A549 (cell line): ENCODE data around the gene ACBD5. TPM values are rescaled to one million over a fixed set of nuclear protein-coding genes. Genes with fewer than 3 reads are reported as not detected.
A peak's percentile ranks its signal among the peaks of the same experiment; 100 is the strongest.

ENCODE experiments used
- ATAC-seq, 2 experiments: fragments of 200-7000 bp in 1 of 2; fragments of >200 bp in 1 of 2; cut with Nextera tagmentation in 1 of 2; cut with Tn5 transposase in 1 of 2; 3 replicates each; pipeline versions ENCODE4 v1.8.0 to v1.9.1; 2018 to 2020; ENCODE audit warnings: mild to moderate bottlenecking in 1 of 2, moderate library complexity in 1 of 2
- CTCF ChIA-PET: fragments of 300-600 bp; sonication (Branson Sonifier 250); formaldehyde crosslinking; extraction: SDS; loops from one replicate; lab custom pipeline; 2021; ENCODE audit warnings: antibody characterized with exemption, inconsistent platforms; lab: Yijun Ruan, JAX
- POLR2A ChIA-PET: fragments of 350-600 bp; formaldehyde crosslinking; extraction: SDS; loops from one replicate; lab custom pipeline; 2021; ENCODE audit warnings: antibody characterized with exemption, inconsistent platforms; lab: Yijun Ruan, JAX
- DNase-seq, 2 experiments: peaks; one replicate each; pipeline versions ENCODE4 v3.0.0 to v3.0.0-alpha.2; 2011 to 2016; ENCODE audit warnings: low read depth in 1 of 2, low spot score in 1 of 2
- FAIRE-seq: peaks from 2 replicates; lab custom pipeline; 2011; peaks lifted over from hg19 to GRCh38; lab: Jason Lieb, UNC
- H3K27ac ChIP-seq, 2 experiments: fragments of >200 bp; sonication (Bioruptor Twin); formaldehyde crosslinking; 3 replicates each; pipeline ENCODE4 v1.5.1; 2016 to 2017
- H3K4me1 ChIP-seq: fragments of >200 bp; sonication (Bioruptor Twin); formaldehyde crosslinking; 3 replicates; pipeline ENCODE4 v1.6.1; 2016
- H3K4me2 ChIP-seq: fragments of >200 bp; sonication (Bioruptor Twin); formaldehyde crosslinking; 3 replicates; pipeline ENCODE4 v1.6.1; 2016
- H3K4me3 ChIP-seq: fragments of >200 bp; sonication (Bioruptor Twin); formaldehyde crosslinking; 3 replicates; pipeline ENCODE4 v1.5.1; 2016
- H3K9me3 ChIP-seq: fragments of >200 bp; sonication (Bioruptor Twin); formaldehyde crosslinking; 3 replicates; pipeline ENCODE4 v1.6.1; 2016
- BHLHE40 ChIP-seq: IDR thresholded peaks from 2 replicates; pipeline ENCODE4 v1.6.1; 2012; ENCODE audit warnings: low read depth, low read length, inconsistent platforms
- CEBPB ChIP-seq, 2 experiments: fragments of >200 bp in 1 of 2; sonication (Bioruptor Twin) in 1 of 2; formaldehyde crosslinking in 1 of 2; IDR thresholded peaks; 2 replicates each; pipeline ENCODE4 v1.6.1; 2012 to 2016
- CHD4 ChIP-seq: fragments of 200-600 bp; sonication (generic); IDR thresholded peaks from 2 replicates; pipeline ENCODE4 v1.6.1; 2016; ENCODE audit warnings: antibody characterized with exemption, mild to moderate bottlenecking, borderline replicate concordance
- EHF ChIP-seq: fragments of 250-450 bp; sonication (Bioruptor Pico); IDR thresholded peaks from 2 replicates; pipeline ENCODE4 v1.5.0; 2020; ENCODE audit warnings: mild to moderate bottlenecking
- EHMT2 ChIP-seq: fragments of 200-600 bp; sonication (generic); IDR thresholded peaks from 2 replicates; pipeline ENCODE4 v1.6.1; 2016; ENCODE audit warnings: antibody characterized with exemption, low read depth, mild to moderate bottlenecking, moderate library complexity
- ESRRA ChIP-seq: fragments of 150-350 bp; IDR thresholded peaks from 2 replicates; pipeline ENCODE4 v1.6.1; 2014; ENCODE audit warnings: mild to moderate bottlenecking, low read length, borderline replicate concordance
- FOSL2 ChIP-seq, 2 experiments: fragments of 450-650 bp in 1 of 2; fragments of >200 bp in 1 of 2; sonication (Bioruptor Twin) in 1 of 2; formaldehyde crosslinking; IDR thresholded peaks; 2 replicates each; pipeline versions ENCODE4 v1.5.0 to v1.6.1; 2016 to 2020; ENCODE audit warnings: mild to moderate bottlenecking in 1 of 2, moderate library complexity in 1 of 2
- HOXA7 ChIP-seq: fragments of 250-450 bp; sonication (Bioruptor Pico); IDR thresholded peaks from 2 replicates; pipeline ENCODE4 v1.5.0; 2020; ENCODE audit warnings: mild to moderate bottlenecking, moderate library complexity
- MAFK ChIP-seq: fragments of 450-650 bp; IDR thresholded peaks from 2 replicates; pipeline ENCODE4 v1.6.1; 2014; ENCODE audit not compliant: partially characterized antibody
- MAX ChIP-seq: IDR thresholded peaks from 2 replicates; pipeline ENCODE4 v1.6.1; 2012
- POLR2A ChIP-seq: IDR thresholded peaks from 2 replicates; pipeline ENCODE4 v1.6.1; 2012; ENCODE audit warnings: mild to moderate bottlenecking, low read length
- POLR2AphosphoS2 ChIP-seq: conservative IDR thresholded peaks from 2 replicates; pipeline ENCODE4 v1.6.1; 2012; ENCODE audit warnings: low read length, improper control_type of control experiment, inconsistent platforms
- RARB ChIP-seq: fragments of 250-450 bp; sonication (Bioruptor Pico); IDR thresholded peaks from 2 replicates; pipeline ENCODE4 v1.8.0; 2021; ENCODE audit warnings: mild to moderate bottlenecking, moderate library complexity
- RCOR1 ChIP-seq: fragments of 150-350 bp; IDR thresholded peaks from 2 replicates; pipeline ENCODE4 v1.6.1; 2014; ENCODE audit warnings: antibody characterized with exemption, low read length, low read depth
- TFCP2L1 ChIP-seq: fragments of 250-450 bp; sonication (Bioruptor Pico); IDR thresholded peaks from 2 replicates; pipeline ENCODE4 v1.5.0; 2021; ENCODE audit warnings: mild to moderate bottlenecking
- ZC3H11A ChIP-seq: fragments of 450-650 bp; IDR thresholded peaks from 2 replicates; pipeline ENCODE4 v1.6.1; 2014; ENCODE audit warnings: antibody characterized with exemption, mild to moderate bottlenecking
- ZFP36 ChIP-seq: fragments of 450-650 bp; IDR thresholded peaks from 2 replicates; pipeline ENCODE4 v1.6.1; 2014; ENCODE audit warnings: borderline replicate concordance; ENCODE audit not compliant: partially characterized antibody
- WGBS: methylation state at CpG from one replicate; pipeline ENCODE4 v1.1.6; 2017; ENCODE audit errors: missing lambda C conversion rate; 5-methylcytosine and 5-hydroxymethylcytosine counted together
- polyA plus RNA-seq, 4 experiments: library from polyadenylated mRNA; depleted of rRNA in 3 of 4; stranded (reverse); fragments of >200 nt; fragmentation: RNase III in 1 of 4; extraction: RNeasy Plus Mini Kit Qiagen cat#74134 plus additional on column Dnase treatment in 1 of 4; gene quantifications; 2 replicates in 3 of 4; 3 replicates in 1 of 4; pipeline ENCODE4 v1.2.3, GENCODE V29; 2011 to 2017
- TF ChIP-seq, protein P1 (sequence below): fragments of >200 bp; sonication (Bioruptor Twin); formaldehyde crosslinking; IDR thresholded peaks from 3 replicates; pipeline ENCODE4 v1.5.1; 2016
- TF ChIP-seq, protein P2 (sequence below): fragments of 250-450 bp; sonication (Bioruptor Pico); IDR thresholded peaks from 2 replicates; pipeline ENCODE4 v1.5.0; 2021; ENCODE audit warnings: mild to moderate bottlenecking, moderate library complexity, borderline replicate concordance
- TF ChIP-seq, protein P3 (sequence below): fragments of 250-450 bp; sonication (Bioruptor Pico); IDR thresholded peaks from 2 replicates; pipeline ENCODE4 v1.5.0; 2020; ENCODE audit warnings: low read depth, mild to moderate bottlenecking, moderate library complexity
- TF ChIP-seq, protein P4 (sequence below): IDR thresholded peaks from 2 replicates; pipeline ENCODE4 v1.6.1; 2012; ENCODE audit warnings: low read depth, borderline replicate concordance

ACBD5 gene
- polyA plus RNA-seq, 2 of the 4 experiments (the other 2 are of a cell fraction), result 35.9 to 55.8 TPM

DNA sequence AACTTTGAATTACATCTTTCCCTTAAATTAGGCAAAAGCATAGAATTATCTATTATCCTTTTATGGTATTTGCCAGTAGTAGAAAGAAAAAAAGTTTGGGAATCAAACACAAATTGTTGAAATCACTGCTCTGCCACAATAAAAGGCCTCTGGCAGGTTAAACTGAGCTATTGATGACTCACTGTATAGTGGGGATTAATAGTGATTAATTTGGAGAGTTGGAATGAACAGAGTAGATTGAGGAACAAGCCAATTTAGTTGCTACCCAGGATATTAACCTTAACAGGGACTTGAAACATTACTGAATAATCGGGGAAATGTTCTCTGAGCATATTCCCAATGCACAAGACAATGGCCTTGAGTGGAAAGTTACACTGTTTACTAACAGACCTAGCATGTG is 52.3 kb downstream of the ACBD5 start:
- no peak overlapping the region for H3K4me3 ChIP-seq
- ChIA-PET CTCF (no interaction called here), POLR2A (no interaction called here)
- no peaks in the 10 kb centered on the region for H3K9me3 ChIP-seq
- no peak overlapping the region for H3K4me2 ChIP-seq
- FAIRE-seq (no peak), ATAC-seq (no peak), DNase-seq (no peak)
- peaks cover 17% of the 10 kb centered on the region for H3K4me1 ChIP-seq
- no peak overlapping the region for H3K27ac ChIP-seq
- 97% methylated on average over 1 of the region's 1 CpG for WGBS
- TF ChIP-seq ESRRA (no peak), CHD4 (no peak), TFCP2L1 (no peak), ZFP36 (no peak), POLR2A (no peak), FOSL2 (IDR thresholded peaks at IDR 0.05) (no peak), FOSL2 (CRISPR knock-in tag; IDR thresholded peaks at IDR 0.05) (peak; percentile 32; the same call in 1 of the 2 replicates)

DNA sequence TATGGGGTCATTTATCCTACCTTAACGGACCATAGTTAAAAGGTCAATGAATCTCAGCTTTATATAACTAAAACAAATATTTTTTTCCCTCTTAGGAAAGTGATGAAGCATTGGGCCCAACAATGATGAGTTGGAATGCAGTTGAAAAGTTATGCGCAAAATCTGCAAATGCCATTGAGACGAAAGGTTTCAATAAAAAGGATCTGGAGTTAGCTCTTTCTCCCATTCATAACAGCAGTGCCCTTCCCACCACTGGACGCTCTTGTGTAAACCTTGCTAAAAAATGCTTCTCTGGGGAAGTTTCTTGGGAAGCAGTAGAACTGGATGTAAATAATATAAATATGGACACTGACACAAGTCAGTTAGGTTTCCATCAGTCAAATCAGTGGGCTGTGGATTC is 70.7 kb downstream of the ACBD5 start:
- POLR2A ChIA-PET, result no interaction called here
- no peak for ATAC-seq
- no peak for DNase-seq
- WGBS, result 88% methylated on average over 4 of the region's 4 CpGs
- Histone ChIP-seq H3K27ac (no peak overlapping the region), H3K9me3 (no peaks in the 10 kb centered on the region), H3K4me2 (no peak overlapping the region), H3K4me1 (no peaks in the 10 kb centered on the region), H3K4me3 (no peak overlapping the region)
- TF ChIP-seq, protein P1, sequence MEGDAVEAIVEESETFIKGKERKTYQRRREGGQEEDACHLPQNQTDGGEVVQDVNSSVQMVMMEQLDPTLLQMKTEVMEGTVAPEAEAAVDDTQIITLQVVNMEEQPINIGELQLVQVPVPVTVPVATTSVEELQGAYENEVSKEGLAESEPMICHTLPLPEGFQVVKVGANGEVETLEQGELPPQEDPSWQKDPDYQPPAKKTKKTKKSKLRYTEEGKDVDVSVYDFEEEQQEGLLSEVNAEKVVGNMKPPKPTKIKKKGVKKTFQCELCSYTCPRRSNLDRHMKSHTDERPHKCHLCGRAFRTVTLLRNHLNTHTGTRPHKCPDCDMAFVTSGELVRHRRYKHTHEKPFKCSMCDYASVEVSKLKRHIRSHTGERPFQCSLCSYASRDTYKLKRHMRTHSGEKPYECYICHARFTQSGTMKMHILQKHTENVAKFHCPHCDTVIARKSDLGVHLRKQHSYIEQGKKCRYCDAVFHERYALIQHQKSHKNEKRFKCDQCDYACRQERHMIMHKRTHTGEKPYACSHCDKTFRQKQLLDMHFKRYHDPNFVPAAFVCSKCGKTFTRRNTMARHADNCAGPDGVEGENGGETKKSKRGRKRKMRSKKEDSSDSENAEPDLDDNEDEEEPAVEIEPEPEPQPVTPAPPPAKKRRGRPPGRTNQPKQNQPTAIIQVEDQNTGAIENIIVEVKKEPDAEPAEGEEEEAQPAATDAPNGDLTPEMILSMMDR, result no peak
- TF ChIP-seq HOXA7 (no peak), POLR2AphosphoS2 (no peak), TFCP2L1 (no peak), ZFP36 (no peak), MAX (no peak), CHD4 (no peak), RCOR1 (no peak), BHLHE40 (no peak), RARB (CRISPR knock-in tag) (no peak), EHMT2 (no peak), EHF (CRISPR knock-in tag) (no peak), MAFK (no peak), ZC3H11A (no peak), CEBPB (IDR thresholded peaks at IDR 0.05) (no peak)
- TF ChIP-seq, protein P2, sequence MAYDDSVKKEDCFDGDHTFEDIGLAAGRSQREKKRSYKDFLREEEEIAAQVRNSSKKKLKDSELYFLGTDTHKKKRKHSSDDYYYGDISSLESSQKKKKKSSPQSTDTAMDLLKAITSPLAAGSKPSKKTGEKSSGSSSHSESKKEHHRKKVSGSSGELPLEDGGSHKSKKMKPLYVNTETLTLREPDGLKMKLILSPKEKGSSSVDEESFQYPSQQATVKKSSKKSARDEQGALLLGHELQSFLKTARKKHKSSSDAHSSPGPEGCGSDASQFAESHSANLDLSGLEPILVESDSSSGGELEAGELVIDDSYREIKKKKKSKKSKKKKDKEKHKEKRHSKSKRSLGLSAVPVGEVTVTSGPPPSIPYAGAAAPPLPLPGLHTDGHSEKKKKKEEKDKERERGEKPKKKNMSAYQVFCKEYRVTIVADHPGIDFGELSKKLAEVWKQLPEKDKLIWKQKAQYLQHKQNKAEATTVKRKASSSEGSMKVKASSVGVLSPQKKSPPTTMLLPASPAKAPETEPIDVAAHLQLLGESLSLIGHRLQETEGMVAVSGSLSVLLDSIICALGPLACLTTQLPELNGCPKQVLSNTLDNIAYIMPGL (CRISPR knock-in tag), result no peak
- TF ChIP-seq, protein P3, sequence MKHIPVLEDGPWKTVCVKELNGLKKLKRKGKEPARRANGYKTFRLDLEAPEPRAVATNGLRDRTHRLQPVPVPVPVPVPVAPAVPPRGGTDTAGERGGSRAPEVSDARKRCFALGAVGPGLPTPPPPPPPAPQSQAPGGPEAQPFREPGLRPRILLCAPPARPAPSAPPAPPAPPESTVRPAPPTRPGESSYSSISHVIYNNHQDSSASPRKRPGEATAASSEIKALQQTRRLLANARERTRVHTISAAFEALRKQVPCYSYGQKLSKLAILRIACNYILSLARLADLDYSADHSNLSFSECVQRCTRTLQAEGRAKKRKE (CRISPR knock-in tag), result no peak
- TF ChIP-seq, protein P4, sequence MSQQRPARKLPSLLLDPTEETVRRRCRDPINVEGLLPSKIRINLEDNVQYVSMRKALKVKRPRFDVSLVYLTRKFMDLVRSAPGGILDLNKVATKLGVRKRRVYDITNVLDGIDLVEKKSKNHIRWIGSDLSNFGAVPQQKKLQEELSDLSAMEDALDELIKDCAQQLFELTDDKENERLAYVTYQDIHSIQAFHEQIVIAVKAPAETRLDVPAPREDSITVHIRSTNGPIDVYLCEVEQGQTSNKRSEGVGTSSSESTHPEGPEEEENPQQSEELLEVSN, result no peak
- CTCF ChIA-PET, result interaction anchor here (0.7 kb wide), 1 partner anchor 57 kb away, joined by 3 read pairs; no protein-coding TSS in a partner anchor
- no peak for FAIRE-seq
